ENCODE results near the gene RPS14.
A peak's percentile ranks its signal among the peaks of the same experiment; 100 is the strongest.
"Not testable (repeated sequence)": the region's sequence is repeated elsewhere in the genome, so short reads cannot be mapped to it uniquely, and the experiment has no call there.

Gene RPS14

DNA sequence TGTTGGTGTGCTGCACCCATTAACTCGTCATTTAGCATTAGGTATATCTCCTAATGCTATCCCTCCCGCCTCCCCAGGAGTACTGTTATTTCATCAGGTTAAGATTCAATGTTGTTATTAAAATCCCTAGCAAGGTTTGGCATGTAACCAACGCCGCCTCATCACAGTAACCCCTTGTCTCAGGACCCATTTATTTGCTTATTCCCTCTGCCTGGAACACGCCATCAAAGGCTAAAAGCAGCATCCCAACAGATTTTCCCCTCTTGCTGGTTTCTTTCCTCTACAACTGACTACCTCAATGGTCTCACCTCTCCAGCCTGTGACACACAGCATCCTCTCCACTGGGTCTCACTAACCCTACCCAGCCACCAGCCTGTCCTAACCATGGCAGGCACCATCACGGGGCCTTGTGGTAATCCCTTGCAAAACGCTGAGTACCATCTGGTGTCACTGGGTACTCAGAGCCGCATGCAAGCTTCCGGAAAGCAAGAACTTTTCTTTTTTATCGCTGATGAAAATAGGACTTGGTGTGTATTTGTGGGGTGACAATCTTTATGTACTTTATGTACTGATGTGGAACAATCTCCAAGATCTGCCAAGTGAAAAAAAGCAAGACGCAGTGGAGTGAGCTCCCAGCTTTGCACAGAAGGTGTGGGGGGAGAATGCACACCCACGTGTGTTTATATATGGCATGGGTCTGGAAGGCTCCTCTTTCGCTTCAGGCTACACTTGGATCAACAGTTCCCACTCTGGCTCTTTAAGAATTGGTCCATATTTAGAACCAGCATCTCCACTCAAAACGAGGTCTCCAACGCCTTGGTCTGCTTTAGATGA lies 6.1 kb downstream of the RPS14 start:
- DNase-seq = no peak

- DNase-seq = no peak
These were observed 6.8 kb downstream of the RPS14 start for GRCh38 chr5:150442699-150443080.

DNA sequence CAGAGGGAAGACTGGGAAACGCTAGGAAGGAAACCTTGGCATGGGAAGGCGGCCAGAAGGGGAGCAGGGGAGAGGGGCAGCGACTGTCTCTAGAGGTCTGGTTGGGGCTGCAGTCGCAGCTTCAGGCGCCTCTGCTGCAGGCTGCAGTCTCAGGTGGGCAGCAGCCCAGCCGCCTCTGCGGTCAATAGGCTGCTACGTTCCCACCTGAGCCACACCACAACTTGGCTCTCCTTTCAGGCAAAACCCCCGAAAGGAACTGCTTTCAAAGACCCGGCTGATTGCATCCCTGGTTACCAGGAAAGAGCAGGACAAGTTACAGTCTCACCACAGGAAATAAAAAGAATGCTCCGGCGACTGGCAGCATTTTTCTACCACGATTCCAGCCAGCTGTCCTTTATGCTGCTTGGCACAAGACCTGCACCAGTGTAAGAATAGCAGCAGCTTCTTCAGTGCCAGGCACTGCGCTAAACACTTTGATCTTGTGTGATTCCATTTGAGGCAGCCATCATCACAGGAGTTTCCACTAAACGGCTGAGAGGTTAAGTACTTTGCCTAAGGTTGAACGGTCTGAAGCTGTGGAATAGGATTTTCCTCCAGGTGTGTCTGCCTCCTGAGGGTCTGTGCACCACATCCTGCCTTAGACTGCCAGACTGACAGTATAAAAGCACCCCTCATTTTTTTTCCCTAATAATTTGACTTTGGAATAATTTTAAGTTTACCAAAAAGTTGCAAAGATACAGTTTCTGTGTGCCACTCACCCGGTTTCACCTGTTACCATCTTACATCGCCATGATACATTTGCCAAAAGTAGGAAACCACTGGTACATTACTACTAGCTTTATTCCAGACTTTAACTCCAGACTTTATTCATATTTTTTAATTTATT lies 7.5 kb downstream of the RPS14 start:
- no peak for DNase-seq

- no peak for DNase-seq
These were observed 8.4 kb downstream of the RPS14 start for GRCh38 chr5:150440948-150441812.

DNA sequence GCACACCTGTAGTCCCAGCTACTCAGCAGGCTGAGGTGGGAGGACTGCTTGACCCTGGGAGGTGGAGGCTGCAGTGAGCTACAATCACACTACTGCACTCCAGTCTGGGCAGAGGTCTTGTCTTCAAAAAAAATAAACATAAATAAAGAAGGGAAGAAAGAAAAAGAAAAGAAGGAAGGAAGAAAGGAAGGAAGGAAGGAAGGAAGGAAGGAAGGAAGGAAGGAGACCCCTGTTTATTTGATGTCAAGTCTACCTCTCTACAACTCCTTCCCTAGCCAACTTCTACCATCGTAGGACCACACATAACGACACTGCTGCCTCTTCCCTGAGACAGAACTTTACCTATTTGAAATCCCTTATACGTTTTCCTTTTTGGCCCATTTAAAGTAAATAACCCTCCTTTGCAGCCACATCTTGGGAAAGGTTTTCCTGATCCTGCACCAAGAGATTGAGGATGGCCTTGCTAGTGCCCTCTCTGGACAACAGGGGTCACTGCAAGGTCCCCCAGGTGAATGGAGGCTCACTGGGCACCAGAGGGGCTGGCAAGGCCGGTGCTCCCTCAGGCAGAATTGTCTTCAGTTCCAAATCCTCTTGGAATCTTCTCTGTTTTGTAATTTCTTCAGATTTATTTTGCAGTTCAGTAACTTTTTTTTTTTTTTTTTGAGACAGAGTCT lies 10.5 kb downstream of the RPS14 start:
- DNase-seq = no peak

DNA sequence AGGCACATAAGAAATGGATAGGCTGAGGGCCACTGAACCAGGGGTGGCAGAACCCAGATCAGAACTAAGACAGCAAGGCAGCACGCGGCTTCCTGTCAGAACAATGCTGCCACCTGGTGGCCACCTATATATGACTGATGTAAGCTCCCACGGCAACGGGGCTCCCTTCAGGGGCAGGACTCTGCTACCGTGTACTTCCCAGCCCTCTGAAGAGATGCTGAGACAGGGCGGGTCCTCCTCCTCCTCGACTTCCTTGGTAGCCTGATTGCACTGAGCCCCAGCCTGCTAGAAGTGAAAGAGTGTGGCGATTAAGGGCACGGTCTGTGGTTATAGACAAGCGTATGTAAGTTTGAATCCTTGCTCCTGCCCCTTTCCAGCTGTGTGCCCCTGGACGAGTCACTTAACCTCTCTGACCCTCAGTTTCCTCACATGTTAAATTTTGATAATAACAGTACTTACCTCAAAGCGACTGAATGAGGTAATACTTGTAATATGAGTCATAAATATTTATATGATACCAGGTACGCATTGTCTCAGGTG lies 13.3 kb downstream of the RPS14 start:
- DNase-seq = peak; percentile 85

DNA sequence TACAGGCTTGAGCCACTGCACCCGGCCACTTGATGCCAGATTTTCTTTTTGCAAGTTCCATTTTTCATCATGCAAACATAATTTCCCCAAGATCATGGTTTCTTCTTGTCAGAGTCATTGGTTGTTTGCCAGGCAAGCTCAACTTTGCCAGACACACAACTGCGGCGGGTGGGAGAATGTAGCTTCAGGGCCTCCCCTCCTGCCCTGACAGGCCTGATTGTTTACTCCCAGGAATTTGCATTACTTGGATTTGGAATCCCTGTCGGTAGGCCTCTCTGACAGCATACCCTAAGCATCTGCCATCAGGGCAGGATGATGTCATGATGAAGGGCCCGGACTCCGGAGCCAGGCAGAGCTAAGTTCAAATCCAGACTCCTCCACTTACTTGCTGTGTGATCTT lies 15.1 kb downstream of the RPS14 start:
- DNase-seq = no peak

GRCh38 chr5:150431574-150431973 lies 18.0 kb downstream of the RPS14 start:
- DNase-seq = no peak

DNA sequence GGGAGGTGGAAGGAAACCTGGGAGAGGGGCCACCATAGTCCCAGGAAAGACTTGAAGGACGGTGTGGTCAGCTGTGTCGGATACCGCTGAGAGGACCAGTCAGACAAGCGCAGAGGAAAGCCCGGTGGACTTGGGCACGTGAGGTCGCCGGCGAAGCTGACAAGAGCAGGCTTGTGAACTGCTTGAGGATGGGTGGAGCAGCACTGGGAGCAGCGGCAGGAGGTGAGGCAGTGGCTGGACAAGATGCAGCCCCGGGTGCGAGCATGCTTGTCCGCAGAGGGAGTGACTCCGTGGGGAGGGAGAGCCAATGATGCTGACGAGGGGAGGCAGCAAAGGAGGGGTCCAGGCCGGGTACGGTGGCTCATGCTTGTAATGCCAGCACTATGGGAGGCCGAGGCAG lies 18.5 kb downstream of the RPS14 start:
- DNase-seq = no peak

DNA sequence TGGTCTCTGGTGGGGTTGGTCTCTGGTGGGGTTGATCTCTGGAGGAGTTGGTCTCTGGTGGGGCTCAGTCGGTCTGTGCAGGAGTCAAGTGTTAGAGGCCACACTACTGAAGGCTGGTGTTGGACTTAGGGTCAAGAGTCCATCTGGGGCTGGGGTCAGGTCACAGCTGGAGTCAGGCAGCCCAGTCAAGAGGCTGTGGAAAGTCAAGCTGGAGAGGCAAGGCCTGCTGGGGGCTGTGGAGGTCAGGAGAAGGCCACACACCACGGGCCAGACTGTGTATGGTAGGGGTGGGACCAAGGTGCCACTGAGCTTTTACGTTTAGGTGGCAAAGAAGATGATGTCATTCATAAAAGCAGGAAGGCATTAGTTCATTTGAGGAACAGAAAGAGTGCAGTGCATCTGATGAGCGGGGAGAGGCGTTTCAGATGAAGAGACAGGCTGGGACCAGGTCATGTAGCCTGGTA lies 20.1 kb downstream of the RPS14 start:
- no peak for DNase-seq

DNA sequence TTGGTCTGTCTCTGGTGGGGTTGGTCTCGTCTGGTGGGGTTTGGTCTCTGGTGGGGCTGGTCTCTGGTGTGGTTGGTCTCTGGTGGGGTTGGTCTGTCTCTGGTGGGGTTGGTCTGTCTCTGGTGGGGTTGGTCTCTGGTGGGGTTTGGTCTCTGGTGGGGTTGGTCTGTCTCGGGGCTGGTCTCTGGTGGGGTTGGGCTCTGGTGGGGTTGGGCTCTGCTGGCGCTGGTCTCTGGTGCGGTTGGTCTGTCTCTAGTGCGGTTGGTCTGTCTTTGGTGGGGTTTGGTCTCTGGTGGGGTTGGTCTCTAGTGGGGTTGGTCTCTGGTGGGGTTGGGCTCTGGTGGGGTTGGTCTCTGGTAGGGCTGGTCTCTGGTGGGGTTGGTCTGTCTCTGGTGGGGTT lies 20.6 kb downstream of the RPS14 start:
- DNase-seq = no peak

DNA sequence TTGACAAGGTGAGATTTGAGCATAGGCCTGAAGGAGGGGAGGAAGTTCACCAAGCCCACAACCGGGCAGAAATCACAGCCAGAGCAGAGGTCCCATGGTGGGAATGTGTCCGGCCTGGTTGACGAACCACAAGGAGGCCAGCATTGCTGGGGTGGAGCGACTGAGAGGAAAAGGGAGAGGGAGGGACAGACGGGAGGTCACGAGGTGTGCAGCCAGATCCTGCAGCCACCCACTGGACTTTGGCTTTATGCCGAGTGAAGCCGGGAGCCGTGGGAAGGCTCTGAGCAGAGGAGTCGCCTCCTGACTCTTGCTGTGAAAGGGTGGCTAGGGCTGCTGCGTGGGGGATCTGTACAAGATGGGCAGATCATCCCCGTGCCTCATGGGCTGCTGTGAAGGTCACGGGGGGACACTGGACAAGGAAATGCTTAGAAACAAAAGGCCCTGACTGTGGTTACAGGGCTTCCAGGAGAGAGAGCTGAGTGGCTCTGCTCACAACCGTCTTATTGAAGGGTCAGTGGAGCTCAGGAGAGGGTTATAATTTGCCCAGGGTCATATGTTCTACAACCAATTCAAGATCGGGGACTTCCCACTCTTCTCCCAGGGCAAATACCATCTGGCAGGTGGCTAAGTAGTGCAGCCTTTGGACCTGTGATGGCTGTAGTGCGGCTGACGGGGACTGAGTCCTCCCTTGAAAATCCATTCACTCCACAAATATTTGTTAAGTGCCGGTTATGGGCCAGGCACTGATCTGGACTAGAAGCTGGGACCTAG lies 21.2 kb downstream of the RPS14 start:
- DNase-seq = no peak

- DNase-seq = not testable (repeated sequence)
These were observed 23.4 kb downstream of the RPS14 start for GRCh38 chr5:150426165-150426564.

DNA sequence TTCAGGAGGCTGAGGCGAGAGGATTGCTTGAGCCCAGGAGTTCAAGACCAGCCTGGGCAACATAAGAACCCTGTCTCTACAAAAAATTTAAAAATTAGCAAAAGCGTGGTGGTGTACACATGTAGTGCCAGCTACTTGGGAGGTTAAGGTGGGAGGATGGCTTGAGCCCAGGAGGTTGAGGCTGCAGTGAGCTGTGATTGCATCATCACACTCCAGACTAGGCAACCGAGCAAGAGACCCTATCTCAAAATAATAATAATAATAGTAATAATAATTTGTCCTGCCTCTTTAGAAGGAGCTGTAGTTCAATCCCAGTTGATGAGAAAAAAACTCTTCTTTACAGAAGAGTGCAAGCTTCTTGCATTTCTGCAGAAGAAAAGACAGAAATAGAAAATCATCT lies 26.8 kb downstream of the RPS14 start:
- no peak for DNase-seq

GRCh38 chr5:150422075-150422474 lies 27.5 kb downstream of the RPS14 start:
- DNase-seq = no peak

DNA sequence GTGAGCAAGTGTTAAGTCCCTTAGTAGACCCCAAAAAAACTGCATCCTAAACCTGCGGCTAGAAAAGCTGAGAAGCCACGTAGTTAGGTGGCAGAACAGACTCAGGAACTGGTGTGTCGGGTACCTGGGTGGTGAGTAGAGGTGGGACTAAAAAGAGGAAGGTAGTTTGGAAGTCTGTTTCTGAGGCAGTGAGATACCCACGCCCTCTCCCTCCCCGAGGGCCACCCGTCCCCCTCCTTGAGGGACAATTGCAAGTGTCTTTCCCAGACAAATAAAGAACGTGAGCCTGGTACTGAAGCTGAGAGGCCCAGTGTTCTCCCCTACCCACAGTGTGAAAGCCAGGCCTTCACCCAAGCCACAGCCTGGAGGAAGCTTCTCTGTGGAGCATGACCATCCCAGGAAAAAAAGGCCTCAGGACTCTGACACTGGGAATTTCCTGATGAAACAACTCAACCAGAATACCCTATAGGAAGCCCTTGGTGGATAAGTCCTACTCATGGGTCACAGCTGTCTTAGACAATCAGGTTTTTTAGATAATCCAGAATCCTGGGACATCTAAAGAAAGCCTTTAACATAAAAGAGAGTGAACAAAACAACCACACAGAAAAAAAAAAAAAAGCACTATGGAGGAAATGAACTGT lies 29.8 kb downstream of the RPS14 start:
- no peak for DNase-seq

- not testable (repeated sequence) for DNase-seq
These were observed 35.4 kb downstream of the RPS14 start for GRCh38 chr5:150413902-150414790.

DNA sequence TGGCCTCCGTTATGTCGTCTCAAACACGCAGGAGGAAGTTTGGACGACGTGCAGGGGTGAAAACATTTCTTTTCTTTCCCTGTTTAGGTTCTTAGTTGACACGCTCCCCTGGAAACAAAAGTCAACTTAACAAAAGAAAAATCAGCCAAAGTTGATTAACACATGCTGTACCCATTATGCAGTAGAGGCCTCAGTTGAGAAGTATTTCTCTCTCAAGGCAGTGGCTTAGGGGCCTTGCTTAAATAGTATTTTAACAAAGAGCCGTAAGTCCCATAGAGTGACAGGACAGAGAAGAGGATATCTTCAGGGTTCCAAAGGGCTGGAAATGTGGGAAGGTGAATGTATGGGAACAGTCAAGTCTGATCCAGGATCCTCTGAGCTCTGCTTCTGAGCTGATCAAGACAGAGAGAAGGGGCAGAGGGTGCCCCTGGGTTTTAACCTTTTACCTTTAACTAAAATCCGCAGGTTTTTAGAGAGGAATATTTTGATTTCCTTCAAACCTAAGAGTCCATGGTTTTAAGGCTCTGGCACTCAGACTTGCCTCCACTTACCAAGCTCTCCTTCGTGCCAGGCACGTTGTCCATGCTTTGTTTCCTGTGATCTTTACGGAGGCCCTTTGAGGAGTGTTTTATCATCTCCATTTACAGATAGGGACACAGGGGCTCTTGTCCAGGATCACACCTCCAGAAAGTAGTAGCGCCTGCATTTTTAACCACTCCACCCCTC lies 36.2 kb downstream of the RPS14 start:
- DNase-seq = no peak

Measured in central memory CD4-positive, alpha-beta T cell (primary cell).